Mesendoderm (in vitro differentiated cells): ENCODE data around the gene MPG.
A peak's percentile ranks its signal among the peaks of the same experiment; 100 is the strongest.
"Not testable (repeated sequence)": the region's sequence is repeated elsewhere in the genome, so short reads cannot be mapped to it uniquely, and the experiment has no call there.

Source experiments
- DNase-seq: peaks from one replicate; pipeline ENCODE4 v3.0.0; 2013
- H2AK5ac ChIP-seq: 2 replicates; pipeline ENCODE4 v1.6.1; 2013; ENCODE audit warnings: low read length, inconsistent platforms
- H2BK120ac ChIP-seq: 2 replicates; pipeline ENCODE4 v1.6.1; 2013; ENCODE audit warnings: low read depth, mild to moderate bottlenecking, low read length, moderate library complexity, mixed read lengths
- H2BK15ac ChIP-seq: replicated peaks from 2 replicates; pipeline ENCODE4 v1.6.1; 2013; ENCODE audit warnings: low read depth, mild to moderate bottlenecking, moderate library complexity
- H2BK5ac ChIP-seq: 2 replicates; pipeline ENCODE4 v1.6.1; 2013; ENCODE audit warnings: low read length, inconsistent platforms
- H3K18ac ChIP-seq: 2 replicates; pipeline ENCODE4 v1.6.1; 2013; ENCODE audit warnings: mild to moderate bottlenecking, low read length, mixed read lengths
- H3K23ac ChIP-seq: one replicate; pipeline ENCODE4 v1.6.1; 2013; ENCODE audit warnings: low read length
- H3K27ac ChIP-seq: 2 replicates; pipeline ENCODE4 v1.5.1; 2013; ENCODE audit warnings: low read depth, mild to moderate bottlenecking, inconsistent platforms, low read length, moderate library complexity
- H3K27me3 ChIP-seq: 2 replicates; pipeline ENCODE4 v1.6.1; 2013; ENCODE audit warnings: low read length, control low read depth, mild to moderate bottlenecking, inconsistent platforms; ENCODE audit not compliant: insufficient read depth, poor library complexity
- H3K36me3 ChIP-seq: 2 replicates; pipeline ENCODE4 v1.6.1; 2013; ENCODE audit warnings: low read length, inconsistent platforms; ENCODE audit not compliant: control insufficient read depth, insufficient read depth
- H3K4ac ChIP-seq: one replicate; pipeline ENCODE4 v1.6.1; 2013; ENCODE audit warnings: low read depth, mild to moderate bottlenecking, low read length, moderate library complexity
- H3K4me1 ChIP-seq: 2 replicates; pipeline ENCODE4 v1.6.1; 2013; ENCODE audit warnings: low read depth, low read length, inconsistent platforms; ENCODE audit not compliant: control insufficient read depth
- H3K4me2 ChIP-seq: 2 replicates; pipeline ENCODE4 v1.6.1; 2013; ENCODE audit warnings: low read length
- H3K4me3 ChIP-seq: 2 replicates; pipeline ENCODE4 v1.5.1; 2013; ENCODE audit warnings: mild to moderate bottlenecking, low read length
- H3K56ac ChIP-seq: one replicate; pipeline ENCODE4 v1.6.1; 2013; ENCODE audit warnings: low read length
- H3K79me1 ChIP-seq: 2 replicates; pipeline ENCODE4 v1.6.1; 2013; ENCODE audit warnings: low read length, inconsistent platforms
- H3K79me2 ChIP-seq: 2 replicates; pipeline ENCODE4 v1.6.1; 2013; ENCODE audit warnings: mild to moderate bottlenecking, low read length; ENCODE audit not compliant: control insufficient read depth, insufficient read depth
- H3K9ac ChIP-seq: 2 replicates; pipeline ENCODE4 v1.6.1; 2013; ENCODE audit warnings: low read length, inconsistent platforms
- H4K5ac ChIP-seq: one replicate; pipeline ENCODE4 v1.6.1; 2013; ENCODE audit warnings: low read length
- H4K8ac ChIP-seq: one replicate; pipeline ENCODE4 v1.6.1; 2013; ENCODE audit warnings: low read depth, mild to moderate bottlenecking, control low read depth, low read length, moderate library complexity
- WGBS: extraction: QIAGEN DNeasy Blood & Tissue Kit; methylation state at CpG from one replicate; pipeline ENCODE4 v1.1.7; 2013; ENCODE audit warnings: low lambda C conversion rate, missing lambda C conversion rate; ENCODE audit not compliant: insufficient coverage; ENCODE audit errors: extremely low coverage; 5-methylcytosine and 5-hydroxymethylcytosine counted together

MPG gene

DNA sequence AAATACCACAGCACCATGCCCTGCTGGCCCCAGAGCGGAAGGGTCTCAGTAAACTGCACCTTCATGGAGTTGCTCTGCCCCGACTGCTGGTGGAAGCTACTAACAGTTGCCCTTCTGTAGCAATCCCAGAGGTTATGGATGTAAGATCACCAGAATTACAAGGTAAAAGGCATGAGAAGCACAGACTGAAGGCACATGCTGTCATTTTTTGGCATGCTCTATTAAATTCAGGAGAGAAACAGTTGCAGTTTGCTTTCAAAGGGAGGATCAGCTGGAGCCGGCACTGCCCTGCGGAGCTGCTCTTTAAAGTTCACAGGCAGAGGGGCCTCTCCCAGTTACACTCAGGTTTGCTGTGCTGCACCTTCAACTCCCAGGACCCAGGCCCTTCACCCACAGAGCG is 41.3 kb downstream of the MPG start:
- WGBS, result no CpG with 5 or more reads among the region's 5 CpGs
- DNase-seq, result no peak
- H4K5ac ChIP-seq, result no peak overlapping the region
- no peaks in the 10 kb centered on the region for H3K79me1 ChIP-seq
- H3K4ac ChIP-seq, result no peak overlapping the region
- no peak overlapping the region for H3K4me2 ChIP-seq
- H4K8ac ChIP-seq, result no peak overlapping the region
- no peak overlapping the region for H2BK120ac ChIP-seq
- H2AK5ac ChIP-seq, result no peak overlapping the region
- no peak overlapping the region for H3K4me3 ChIP-seq
- H3K4me1 ChIP-seq, result no peaks in the 10 kb centered on the region
- H3K36me3 ChIP-seq, result no peaks in the 10 kb centered on the region
- no peak overlapping the region for H3K56ac ChIP-seq
- H2BK15ac ChIP-seq, result no peak overlapping the region
- H2BK5ac ChIP-seq, result no peak overlapping the region
- H3K18ac ChIP-seq, result no peak overlapping the region
- no peak overlapping the region for H3K23ac ChIP-seq
- H3K79me2 ChIP-seq, result no peaks in the 10 kb centered on the region
- no peaks in the 10 kb centered on the region for H3K27me3 ChIP-seq
- H3K27ac ChIP-seq, result no peak overlapping the region
- H3K9ac ChIP-seq, result no peak overlapping the region

DNA sequence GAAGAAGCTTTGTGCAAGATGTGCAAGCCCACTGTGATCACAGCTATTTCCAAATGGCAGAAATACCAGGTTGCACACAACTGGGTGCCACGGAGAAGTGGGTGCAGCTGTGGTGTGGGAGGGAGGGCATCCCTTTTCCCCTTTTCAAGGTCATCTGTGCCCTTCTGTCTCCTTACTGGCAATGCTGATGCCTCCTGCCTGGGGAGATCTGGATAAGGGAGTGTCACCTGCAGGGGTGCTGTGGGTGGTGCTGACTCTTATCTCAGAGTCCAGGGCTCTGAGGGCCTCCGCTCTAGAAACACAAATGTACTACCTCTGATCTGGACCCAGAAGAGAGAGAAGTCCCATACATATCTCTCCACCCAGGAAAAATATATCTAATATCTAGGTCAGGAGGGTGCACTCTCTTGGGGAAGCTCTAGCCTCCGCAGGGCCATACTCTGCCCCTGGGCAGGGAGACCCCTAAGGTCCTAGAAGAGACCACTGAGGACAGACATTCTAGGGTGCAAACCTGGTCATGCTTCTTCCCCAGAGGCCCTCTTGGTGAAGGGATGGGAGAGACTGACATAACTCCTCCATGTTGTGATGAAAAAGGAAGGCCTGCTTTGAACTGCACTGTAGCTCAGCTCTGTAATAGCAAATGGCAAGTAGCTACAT is 41.9 kb downstream of the MPG start:
- DNase-seq, result no peak
- H2BK15ac ChIP-seq, result no peak overlapping the region
- no peak overlapping the region for H4K5ac ChIP-seq
- H4K8ac ChIP-seq, result no peak overlapping the region
- H3K79me2 ChIP-seq, result no peaks in the 10 kb centered on the region
- no peak overlapping the region for H3K56ac ChIP-seq
- H3K4me2 ChIP-seq, result no peak overlapping the region
- H3K36me3 ChIP-seq, result no peaks in the 10 kb centered on the region
- H3K27me3 ChIP-seq, result no peaks in the 10 kb centered on the region
- H2BK120ac ChIP-seq, result no peak overlapping the region
- no peak overlapping the region for H2AK5ac ChIP-seq
- H2BK5ac ChIP-seq, result no peak overlapping the region
- H3K18ac ChIP-seq, result no peak overlapping the region
- no CpG with 5 or more reads among the region's 3 CpGs for WGBS
- no peaks in the 10 kb centered on the region for H3K4me1 ChIP-seq
- H3K23ac ChIP-seq, result no peak overlapping the region
- H3K27ac ChIP-seq, result no peak overlapping the region
- H3K79me1 ChIP-seq, result no peaks in the 10 kb centered on the region
- no peak overlapping the region for H3K4ac ChIP-seq
- no peak overlapping the region for H3K9ac ChIP-seq
- H3K4me3 ChIP-seq, result no peak overlapping the region

DNA sequence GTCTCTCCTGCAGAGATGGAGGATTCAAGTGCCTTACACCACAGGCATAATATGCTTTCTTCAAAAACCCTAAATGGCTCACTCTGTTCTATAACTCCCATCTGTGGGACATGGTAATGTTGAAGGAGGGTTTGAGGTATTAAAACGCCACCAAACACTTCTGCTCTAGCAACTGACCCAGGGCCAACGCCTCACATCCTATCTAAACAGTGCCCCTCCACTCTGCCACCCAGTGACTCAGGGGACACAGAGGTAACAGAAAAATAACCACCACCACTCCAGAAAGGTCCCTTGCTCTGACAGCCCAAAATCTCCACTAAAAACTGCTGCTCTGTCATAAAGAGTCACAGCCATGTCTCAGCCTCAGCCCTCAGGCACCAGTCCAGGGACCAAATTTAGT is 42.7 kb downstream of the MPG start:
- no CpG with 5 or more reads among the region's 2 CpGs for WGBS
- Histone ChIP-seq H2BK15ac (no peak overlapping the region), H3K23ac (no peak overlapping the region), H4K8ac (no peak overlapping the region), H3K4ac (no peak overlapping the region), H2BK5ac (no peak overlapping the region), H3K9ac (no peak overlapping the region), H3K79me2 (no peaks in the 10 kb centered on the region), H3K4me3 (no peak overlapping the region), H3K4me2 (no peak overlapping the region), H3K18ac (no peak overlapping the region), H3K4me1 (no peaks in the 10 kb centered on the region), H2BK120ac (no peak overlapping the region), H3K27me3 (no peaks in the 10 kb centered on the region), H3K27ac (no peak overlapping the region), H3K79me1 (no peaks in the 10 kb centered on the region), H3K36me3 (no peaks in the 10 kb centered on the region), H4K5ac (no peak overlapping the region), H3K56ac (peak overlapping the region; percentile 7), H2AK5ac (no peak overlapping the region)
- DNase-seq, result no peak

DNA sequence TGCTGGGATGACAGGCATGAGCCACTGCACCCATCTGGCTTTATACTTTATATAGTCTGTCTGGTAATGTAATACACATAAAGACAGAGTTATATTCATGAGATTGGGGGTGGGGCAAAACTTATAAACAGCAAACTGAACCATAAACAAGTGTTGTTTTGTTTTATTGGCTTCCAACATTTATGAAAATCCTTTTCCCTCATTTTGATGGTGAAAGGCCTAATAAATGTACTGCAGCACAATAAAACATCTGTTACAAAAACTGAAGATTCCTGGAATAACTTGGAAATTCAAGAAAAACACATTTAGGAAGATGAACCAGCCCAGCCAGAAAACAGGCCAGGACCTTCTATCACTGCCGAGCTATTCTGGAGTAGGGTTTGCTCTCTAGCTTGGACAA is 44.3 kb downstream of the MPG start:
- H2BK120ac ChIP-seq, result no peak overlapping the region
- no peak overlapping the region for H3K9ac ChIP-seq
- no peak overlapping the region for H3K4me3 ChIP-seq
- DNase-seq, result no peak
- H3K4ac ChIP-seq, result no peak overlapping the region
- no peak overlapping the region for H3K4me2 ChIP-seq
- no peak overlapping the region for H3K27ac ChIP-seq
- H2BK15ac ChIP-seq, result no peak overlapping the region
- H2BK5ac ChIP-seq, result no peak overlapping the region
- no CpG with 5 or more reads among the region's 1 CpG for WGBS
- no peaks in the 10 kb centered on the region for H3K79me1 ChIP-seq
- no peaks in the 10 kb centered on the region for H3K4me1 ChIP-seq
- H4K8ac ChIP-seq, result no peak overlapping the region
- no peak overlapping the region for H3K23ac ChIP-seq
- no peaks in the 10 kb centered on the region for H3K79me2 ChIP-seq
- H4K5ac ChIP-seq, result no peak overlapping the region
- H2AK5ac ChIP-seq, result no peak overlapping the region
- no peak overlapping the region for H3K56ac ChIP-seq
- H3K18ac ChIP-seq, result no peak overlapping the region
- no peaks in the 10 kb centered on the region for H3K36me3 ChIP-seq
- no peaks in the 10 kb centered on the region for H3K27me3 ChIP-seq

DNA sequence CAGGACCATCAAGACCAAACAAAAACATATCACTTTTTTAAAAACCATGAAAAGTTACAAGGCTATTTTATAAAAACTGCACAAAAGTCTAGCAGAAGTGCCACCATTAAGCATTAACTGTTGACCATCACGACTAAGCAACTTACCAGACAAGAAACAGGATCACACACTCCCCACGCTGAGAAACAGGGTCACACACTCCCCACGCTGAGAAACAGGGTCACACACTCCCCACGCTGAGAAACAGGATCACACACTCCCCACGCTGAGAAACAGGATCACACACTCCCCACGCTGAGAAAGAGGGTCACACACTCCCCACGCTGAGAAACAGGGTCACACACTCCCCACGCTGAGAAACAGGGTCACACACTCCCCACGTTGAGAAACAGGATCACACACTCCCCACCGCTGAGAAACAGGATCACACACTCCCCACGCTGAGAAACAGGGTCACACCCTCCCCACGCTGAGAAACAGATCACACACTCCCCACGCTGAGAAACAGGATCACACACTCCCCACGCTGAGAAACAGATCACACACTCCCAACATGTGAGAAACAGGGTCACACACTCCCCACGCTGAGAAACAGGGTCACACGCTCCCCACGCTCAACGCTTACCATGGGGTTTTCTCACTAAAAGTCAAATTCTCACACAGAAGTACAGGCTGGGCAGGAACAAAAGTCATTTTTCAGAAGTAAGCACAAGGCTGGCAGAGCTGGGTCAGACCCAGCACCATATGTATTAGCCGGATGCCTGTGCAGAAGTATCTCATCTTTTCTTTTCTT is 45.7 kb downstream of the MPG start:
- H3K56ac ChIP-seq, H3K4me1 ChIP-seq, H3K9ac ChIP-seq, H3K4ac ChIP-seq, H3K18ac ChIP-seq, H3K79me1 ChIP-seq, H3K4me2 ChIP-seq, H2BK5ac ChIP-seq, H2BK120ac ChIP-seq, H3K23ac ChIP-seq, H2AK5ac ChIP-seq, H3K36me3 ChIP-seq, H3K27me3 ChIP-seq, H3K4me3 ChIP-seq, H3K27ac ChIP-seq, H3K79me2 ChIP-seq, H4K5ac ChIP-seq, H4K8ac ChIP-seq, DNase-seq, H2BK15ac ChIP-seq: not testable (repeated sequence)
- WGBS, result no CpG with 5 or more reads among the region's 19 CpGs
